Measurements from ENCODE around the gene RPN2. TPM values are rescaled to one million over a fixed set of nuclear protein-coding genes. Genes with fewer than 3 reads are reported as not detected.

The RPN2 gene
- total RNA-seq, 1 donor from 2014 or later: 128 TPM

DNA sequence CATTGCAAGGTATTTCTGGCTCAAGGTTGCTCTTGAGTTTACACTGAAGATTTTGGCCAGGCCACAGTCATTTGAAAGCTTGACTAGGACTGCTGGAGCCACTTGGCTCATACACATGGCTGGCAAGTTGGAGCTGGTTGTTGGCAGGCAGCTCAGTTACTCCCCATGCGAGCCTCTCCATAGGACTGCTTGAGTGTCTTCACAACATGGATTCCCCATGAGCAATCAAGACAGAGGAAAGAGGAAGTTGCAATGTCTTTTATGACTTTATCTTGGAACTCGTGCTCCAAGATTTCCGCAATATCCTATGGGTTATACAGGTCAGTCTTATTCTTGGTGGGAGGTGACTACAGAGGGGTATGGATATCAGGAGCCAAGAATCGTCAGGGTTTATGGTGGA, 109.0 kb downstream of the RPN2 start:
- ATAC-seq (peak; percentile 77), DNase-seq (ENCODE audit: low spot score) (peak; percentile 80)

DNA sequence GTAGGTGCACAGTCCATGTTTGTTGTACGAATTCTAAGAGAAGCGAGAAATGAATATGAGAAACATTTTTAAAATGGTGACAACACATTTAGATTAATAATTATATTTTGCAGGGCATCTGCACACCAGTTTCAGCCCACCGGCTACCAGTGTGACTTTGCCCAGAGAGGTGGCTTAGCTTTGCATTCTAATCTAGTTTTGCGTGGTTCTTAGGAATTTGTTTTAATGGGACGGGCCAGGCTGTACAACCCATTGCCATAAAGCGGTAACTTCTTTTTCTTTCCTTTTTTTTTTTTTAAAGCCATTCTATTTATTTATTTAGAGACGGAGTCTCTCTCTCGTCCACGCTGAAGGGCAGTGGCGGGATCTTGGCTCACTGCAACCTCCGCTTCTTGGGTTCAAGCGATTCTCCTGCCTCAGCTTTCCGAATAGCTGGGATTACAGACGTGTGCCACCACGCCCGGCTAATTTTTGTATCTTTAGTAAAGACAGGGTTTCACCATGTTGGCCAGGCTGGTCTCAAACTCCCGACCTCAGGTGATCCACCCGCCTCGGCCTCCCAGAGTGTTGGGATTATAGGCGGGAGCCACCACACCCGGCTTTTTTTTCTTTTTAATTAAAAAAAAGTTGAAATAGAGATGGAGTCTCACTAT, 111.2 kb downstream of the RPN2 start:
- ATAC-seq: no peak
- DNase-seq (ENCODE audit: low spot score): no peak

Other genes with a start within 250 kb of the RPN2 start
- gene SAMHD1, start 227.6 kb upstream of the RPN2 start, total RNA-seq: 22.5 TPM
- gene RBL1, start 83.3 kb upstream of the RPN2 start, total RNA-seq: 2.2 TPM
- 4.7 TPM for gene MROH8, start 218 bp downstream of the RPN2 start, total RNA-seq
- gene GHRH, start 82.5 kb downstream of the RPN2 start, total RNA-seq: not detected
- 12.3 TPM for gene MANBAL, start 110.3 kb downstream of the RPN2 start, total RNA-seq
- gene SRC, start 166.8 kb downstream of the RPN2 start, total RNA-seq: 9.6 TPM

All from left lobe of liver (tissue), 2 donors.